Type B pancreatic cell (in vitro differentiated cells): ENCODE data around the gene TAF15. TPM values are rescaled to one million over a fixed set of nuclear protein-coding genes. Genes with fewer than 3 reads are reported as not detected.

Experiments used
- DNase-seq: peaks from one replicate; pipeline ENCODE4 v3.0.0; 2021; ENCODE audit warnings: mixed read lengths; ENCODE audit not compliant: unreplicated experiment; ENCODE audit errors: extremely low spot score
- H3K27ac Mint-ChIP-seq: 2 replicates; pipeline ENCODE4 v1.8.0; 2021; ENCODE audit warnings: mild to moderate bottlenecking, mixed read lengths
- H3K27me3 Mint-ChIP-seq: 2 replicates; pipeline ENCODE4 v1.8.0; 2021; ENCODE audit warnings: mixed read lengths
- H3K36me3 Mint-ChIP-seq: 2 replicates; pipeline ENCODE4 v1.8.0; 2021; ENCODE audit warnings: mixed read lengths
- H3K4me1 Mint-ChIP-seq: one replicate; pipeline ENCODE4 v1.8.0; 2021; ENCODE audit warnings: mixed read lengths; ENCODE audit not compliant: unreplicated experiment
- H3K4me3 Mint-ChIP-seq: 2 replicates; pipeline ENCODE4 v1.8.0; 2021; ENCODE audit warnings: mild to moderate bottlenecking, mixed read lengths
- H3K9me3 Mint-ChIP-seq: 2 replicates; pipeline ENCODE4 v1.8.0; 2021; ENCODE audit warnings: mixed read lengths
- total RNA-seq: library from RNA; stranded (reverse); gene quantifications from 2 replicates; pipeline ENCODE4 v1.2.1, GENCODE V29; 2021; ENCODE audit warnings: low replicate concordance
- TF ChIP-seq, protein P1 (sequence below): fragments of 200-600 bp; sonication (generic); conservative IDR thresholded peaks from 2 replicates; pipeline ENCODE4 v1.5.0; 2021; ENCODE audit warnings: antibody characterized with exemption, mild to moderate bottlenecking

The TAF15 gene
- total RNA-seq, 1 donor from 2014 or later, result 223 TPM

DNA sequence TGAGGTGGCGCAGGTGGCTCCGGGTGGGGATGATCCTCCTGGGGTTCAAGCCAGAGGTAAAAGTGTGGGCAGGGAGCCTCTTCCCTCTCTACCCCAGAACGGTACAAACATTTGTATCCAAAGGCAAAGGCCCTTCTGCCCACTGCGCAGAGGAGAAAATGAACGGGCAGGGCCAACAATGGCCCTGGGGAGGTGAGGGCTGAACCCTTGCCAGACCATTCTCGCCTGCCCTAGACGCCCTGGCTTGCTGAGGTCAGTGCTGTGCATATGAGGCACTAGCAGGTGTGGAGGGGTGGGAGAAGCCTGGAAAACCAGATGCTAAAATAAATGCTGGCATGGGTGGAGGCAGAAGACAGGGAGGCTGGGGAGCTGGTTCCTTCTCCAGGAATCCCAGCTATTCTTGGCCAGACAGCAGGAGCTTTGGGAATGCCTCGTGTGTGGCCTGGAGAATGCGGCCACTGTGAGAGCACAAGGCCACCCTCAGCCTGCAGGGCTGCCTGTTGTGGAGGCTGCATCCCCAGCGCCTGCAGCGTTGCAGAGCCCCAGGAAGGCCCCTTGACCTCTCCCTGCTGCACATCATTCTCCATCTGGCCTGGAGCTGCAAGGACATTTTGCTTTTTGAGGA, 44.1 kb upstream of the TAF15 start:
- H3K9me3 Mint-ChIP-seq, result no peaks in the 10 kb centered on the region
- TF ChIP-seq, protein P1, sequence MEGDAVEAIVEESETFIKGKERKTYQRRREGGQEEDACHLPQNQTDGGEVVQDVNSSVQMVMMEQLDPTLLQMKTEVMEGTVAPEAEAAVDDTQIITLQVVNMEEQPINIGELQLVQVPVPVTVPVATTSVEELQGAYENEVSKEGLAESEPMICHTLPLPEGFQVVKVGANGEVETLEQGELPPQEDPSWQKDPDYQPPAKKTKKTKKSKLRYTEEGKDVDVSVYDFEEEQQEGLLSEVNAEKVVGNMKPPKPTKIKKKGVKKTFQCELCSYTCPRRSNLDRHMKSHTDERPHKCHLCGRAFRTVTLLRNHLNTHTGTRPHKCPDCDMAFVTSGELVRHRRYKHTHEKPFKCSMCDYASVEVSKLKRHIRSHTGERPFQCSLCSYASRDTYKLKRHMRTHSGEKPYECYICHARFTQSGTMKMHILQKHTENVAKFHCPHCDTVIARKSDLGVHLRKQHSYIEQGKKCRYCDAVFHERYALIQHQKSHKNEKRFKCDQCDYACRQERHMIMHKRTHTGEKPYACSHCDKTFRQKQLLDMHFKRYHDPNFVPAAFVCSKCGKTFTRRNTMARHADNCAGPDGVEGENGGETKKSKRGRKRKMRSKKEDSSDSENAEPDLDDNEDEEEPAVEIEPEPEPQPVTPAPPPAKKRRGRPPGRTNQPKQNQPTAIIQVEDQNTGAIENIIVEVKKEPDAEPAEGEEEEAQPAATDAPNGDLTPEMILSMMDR, result no peak
- H3K27ac Mint-ChIP-seq, result peak overlapping the region; percentile 58
- DNase-seq, result no peak
- H3K36me3 Mint-ChIP-seq, result no peaks in the 10 kb centered on the region
- H3K27me3 Mint-ChIP-seq, result peaks cover 6% of the 10 kb centered on the region
- peaks cover 16% of the 10 kb centered on the region for H3K4me1 Mint-ChIP-seq
- peak overlapping the region; percentile 93 for H3K4me3 Mint-ChIP-seq

DNA sequence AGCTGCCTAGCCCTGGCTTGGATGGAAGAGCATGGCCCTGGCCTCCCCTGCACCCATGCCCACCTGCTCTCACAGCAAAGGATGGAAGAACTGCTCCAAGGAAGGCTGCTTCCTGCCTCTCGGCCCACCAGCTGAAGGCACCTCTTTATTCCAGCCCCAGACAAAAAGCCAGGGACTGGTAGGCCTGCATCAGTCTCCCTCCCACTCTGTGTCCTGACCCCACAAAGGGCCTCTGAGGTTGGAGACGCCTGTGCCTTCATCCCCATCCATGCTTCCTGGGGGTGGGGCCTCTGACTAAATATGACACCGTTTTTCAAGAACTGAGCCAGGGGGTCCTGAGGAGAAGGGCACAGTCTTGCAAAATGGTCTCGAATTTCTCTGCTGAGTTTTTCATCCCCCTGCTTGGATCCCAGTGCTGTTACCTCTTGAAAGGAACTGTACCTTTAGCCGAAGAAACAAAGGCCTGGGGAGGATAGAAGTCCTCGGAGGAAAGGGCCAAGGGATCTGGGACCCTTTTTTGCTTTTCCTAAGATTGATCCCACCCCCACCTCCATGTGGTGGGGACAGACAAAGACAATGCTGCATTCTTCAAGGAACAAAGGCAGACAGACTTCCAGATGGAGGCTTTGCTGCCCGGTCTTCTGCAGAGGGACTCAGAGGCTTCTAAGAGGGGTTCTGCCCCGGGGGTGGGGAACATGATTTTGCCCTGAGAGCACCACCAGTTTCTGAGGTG, 43.4 kb upstream of the TAF15 start:
- peaks cover 6% of the 10 kb centered on the region for H3K27me3 Mint-ChIP-seq
- TF ChIP-seq, protein P1, result no peak
- no peaks in the 10 kb centered on the region for H3K9me3 Mint-ChIP-seq
- DNase-seq, result no peak
- peak overlapping the region; percentile 65 for H3K4me3 Mint-ChIP-seq
- no peaks in the 10 kb centered on the region for H3K36me3 Mint-ChIP-seq
- no peak overlapping the region for H3K27ac Mint-ChIP-seq
- H3K4me1 Mint-ChIP-seq, result peaks cover 16% of the 10 kb centered on the region

DNA sequence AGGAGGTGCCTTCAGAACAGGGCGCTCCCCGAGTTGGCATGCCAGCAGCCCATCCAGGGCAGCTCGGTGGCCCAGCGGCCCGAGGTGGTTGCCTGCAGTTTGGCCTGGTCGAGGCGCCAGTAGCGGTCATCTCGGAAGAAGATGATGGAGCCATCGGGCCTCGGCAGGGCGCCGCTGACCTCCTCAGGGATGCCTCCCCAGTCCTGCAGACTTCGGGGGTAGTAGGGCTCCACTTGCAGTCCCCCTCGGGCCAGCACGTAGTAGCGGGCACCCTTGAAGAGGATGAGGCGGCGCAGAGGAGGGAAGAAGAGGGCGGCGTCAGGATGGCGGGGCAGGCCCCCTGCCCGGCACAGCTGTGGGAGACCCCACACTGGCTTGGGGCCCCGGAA, 42.8 kb upstream of the TAF15 start:
- H3K36me3 Mint-ChIP-seq, result no peaks in the 10 kb centered on the region
- no peaks in the 10 kb centered on the region for H3K9me3 Mint-ChIP-seq
- no peak for DNase-seq

DNA sequence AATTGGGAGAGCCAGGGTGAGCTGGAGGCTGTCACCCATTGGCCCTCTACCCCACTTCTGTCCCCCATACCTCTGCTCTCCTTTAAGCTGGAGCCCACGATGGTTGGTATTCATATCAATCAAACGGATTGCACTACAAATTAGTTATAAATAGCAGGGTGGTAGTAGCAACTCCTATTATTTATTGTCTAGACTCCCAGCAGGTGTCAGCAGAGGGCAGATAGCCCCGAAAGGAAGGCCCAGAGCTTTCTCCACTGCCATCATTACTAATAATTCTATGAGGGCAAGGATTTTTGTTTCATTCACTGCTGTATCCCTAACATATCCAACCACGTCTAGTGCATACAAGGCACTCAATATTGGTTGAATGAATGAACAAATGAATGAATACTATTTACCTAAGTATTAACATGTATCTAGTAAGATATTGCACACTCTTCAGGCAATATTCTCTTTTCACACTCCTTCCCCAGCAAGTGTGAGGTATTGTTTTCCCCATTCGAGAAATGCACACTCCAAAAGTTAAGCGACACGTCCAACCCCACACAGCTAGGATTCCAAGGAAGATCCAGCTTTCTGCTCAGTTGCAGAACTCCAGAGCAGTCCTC, 42.3 kb upstream of the TAF15 start:
- DNase-seq, result no peak

More for the DNA sequence above, 42.8 kb upstream of the TAF15 start:
- TF ChIP-seq, protein P1, result no peak
- Mint-ChIP-seq H3K4me1 (peaks cover 16% of the 10 kb centered on the region), H3K27ac (no peak overlapping the region), H3K4me3 (no peak overlapping the region), H3K27me3 (peaks cover 6% of the 10 kb centered on the region)

DNA sequence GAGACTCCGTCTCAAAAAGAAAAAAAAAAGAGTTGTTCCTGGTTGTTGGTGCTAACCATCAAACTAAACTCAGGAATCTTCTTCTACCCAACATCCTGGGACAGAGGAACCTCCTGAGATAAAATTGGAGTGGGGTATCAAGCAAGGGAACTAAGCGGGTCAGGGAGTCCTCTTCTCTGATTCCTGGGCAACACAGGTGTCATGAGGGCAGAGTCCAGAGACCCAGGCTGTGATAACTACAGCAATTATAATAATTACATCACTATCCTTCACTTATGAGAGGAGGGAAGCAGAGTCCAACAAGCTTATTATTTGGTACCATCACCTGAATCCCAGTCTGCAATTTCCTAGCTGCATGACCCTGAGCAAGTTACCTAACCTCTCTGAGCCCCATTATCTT, 40.5 kb upstream of the TAF15 start:
- TF ChIP-seq, protein P1, result no peak
- Mint-ChIP-seq H3K4me1 (peaks cover 25% of the 10 kb centered on the region), H3K27me3 (peaks cover 16% of the 10 kb centered on the region), H3K36me3 (no peaks in the 10 kb centered on the region), H3K4me3 (no peak overlapping the region), H3K9me3 (no peaks in the 10 kb centered on the region), H3K27ac (no peak overlapping the region)
- no peak for DNase-seq

More for the DNA sequence above, 42.3 kb upstream of the TAF15 start:
- Mint-ChIP-seq H3K4me1 (peaks cover 16% of the 10 kb centered on the region), H3K4me3 (peak overlapping the region; percentile 47), H3K27ac (no peak overlapping the region), H3K36me3 (no peaks in the 10 kb centered on the region), H3K9me3 (no peaks in the 10 kb centered on the region), H3K27me3 (peaks cover 7% of the 10 kb centered on the region)
- TF ChIP-seq, protein P1, result peak; percentile 65
